T-helper 1 cell treated with Interleukin-12 subunit alpha and Interleukin-12 subunit beta and Interleukin-4 antibody, amounts not matched to agents 30 ng/mL and 1 ng/mL, for 36 hours (primary cell): ENCODE measurements around the gene CHAT. TPM values are rescaled to one million over a fixed set of nuclear protein-coding genes. Genes with fewer than 3 reads are reported as not detected.

ENCODE experiments used
- intact Hi-C: fragments of 100-400 bp; cut with micrococcal nuclease; formaldehyde crosslinking; loops from one replicate; pipeline ENCODE4 v1.15.1; 2024
- total RNA-seq: library from RNA; stranded (reverse); gene quantifications from 2 replicates; pipeline ENCODE4 v1.2.3, GENCODE V29; 2022

The CHAT gene
- total RNA-seq, 1 donor from 2014 or later: not detected

DNA sequence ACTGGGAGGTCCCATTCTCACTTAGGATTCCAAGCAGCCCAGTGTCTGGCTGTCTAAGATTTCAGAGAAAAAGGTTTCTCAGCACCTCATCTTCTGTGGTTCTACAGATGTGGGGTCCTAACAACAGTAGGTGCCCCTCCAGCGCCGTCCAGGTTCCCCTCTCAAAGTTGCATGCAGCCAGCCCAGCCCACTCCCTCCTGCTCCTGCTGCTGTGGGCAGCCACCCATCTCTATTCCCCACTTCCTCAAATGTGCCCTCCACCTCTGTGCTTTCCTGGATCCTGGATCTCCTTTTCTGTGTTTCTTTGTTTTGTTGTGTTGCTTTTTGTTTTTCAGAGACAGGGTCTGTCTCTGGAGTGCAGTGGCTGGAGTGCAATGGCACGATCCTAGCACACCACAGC is 17.0 kb upstream of the CHAT start:
- intact Hi-C loops: loop anchor here (10.0 kb wide), 1 partner anchor 318 kb away; no protein-coding TSS in a partner anchor

DNA sequence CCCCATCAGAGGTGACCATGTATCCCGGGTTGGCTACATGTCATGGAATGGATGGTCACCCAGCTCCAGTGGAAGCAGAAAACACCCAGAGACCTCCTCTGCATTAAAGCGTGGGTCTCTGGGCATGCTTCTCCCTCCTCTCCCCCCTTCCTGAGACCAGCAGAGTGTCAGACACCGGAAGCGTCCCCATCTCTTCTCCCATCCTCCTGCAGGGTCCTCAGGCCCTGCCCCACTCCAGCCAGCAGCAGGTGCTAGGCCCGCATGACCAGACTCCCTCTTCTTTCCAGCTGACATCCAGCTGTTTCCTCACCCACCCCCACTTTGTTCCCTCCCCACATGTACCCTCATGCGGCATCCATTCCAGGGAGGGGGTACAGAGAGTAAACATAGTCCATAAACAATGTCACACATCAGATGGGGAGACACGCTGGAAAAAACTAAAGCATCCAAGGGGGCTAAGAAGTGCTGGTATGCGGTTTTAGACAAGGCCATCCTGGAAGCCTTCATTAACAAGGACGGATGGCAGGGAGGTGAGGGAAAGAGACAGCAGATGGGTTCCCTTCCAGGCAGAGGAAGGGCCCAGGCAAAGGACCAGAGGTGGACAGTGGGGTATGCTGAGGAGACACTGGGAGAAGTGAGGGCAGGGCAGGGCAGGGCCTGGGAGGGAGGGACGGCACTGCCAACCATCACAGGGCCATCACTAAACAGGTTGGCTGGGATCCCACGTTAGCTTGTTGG is 16.2 kb upstream of the CHAT start:
- intact Hi-C loops: loop anchor here (10.0 kb wide), 1 partner anchor 317 kb away; no protein-coding TSS in a partner anchor

GRCh38 chr10:49598164-49598856 is 15.5 kb upstream of the CHAT start:
- intact Hi-C loops: loop anchor here (10.0 kb wide), 1 partner anchor 316 kb away; no protein-coding TSS in a partner anchor

- intact Hi-C loops: loop anchor here (10.0 kb wide), 1 partner anchor 316 kb away; no protein-coding TSS in a partner anchor
Observed at GRCh38 chr10:49598986-49599385, 14.9 kb upstream of the CHAT start.

- intact Hi-C loops: loop anchor here (10.0 kb wide), 1 partner anchor 315 kb away; no protein-coding TSS in a partner anchor
Observed at GRCh38 chr10:49599546-49599945, 14.3 kb upstream of the CHAT start.

DNA sequence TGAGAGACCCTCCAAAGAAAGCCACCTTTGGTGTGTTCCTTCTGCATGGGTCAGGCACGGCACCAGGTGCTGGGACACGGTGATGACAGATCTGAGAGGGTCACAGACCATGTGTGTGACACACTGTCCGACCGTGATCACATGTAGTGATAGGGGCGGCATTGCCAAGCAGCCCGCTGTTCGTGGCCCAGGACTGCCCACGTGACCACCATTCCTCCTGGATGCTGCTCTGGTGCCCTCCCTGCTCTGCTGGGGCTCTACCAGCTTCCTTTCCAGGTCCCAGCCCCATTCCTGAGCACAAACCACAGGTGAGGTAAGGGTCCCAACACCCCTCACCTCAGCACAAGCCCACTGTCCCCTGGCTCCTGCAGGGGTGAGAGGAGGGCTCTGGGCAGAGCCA is 13.8 kb upstream of the CHAT start:
- intact Hi-C loops: no loop called here

DNA sequence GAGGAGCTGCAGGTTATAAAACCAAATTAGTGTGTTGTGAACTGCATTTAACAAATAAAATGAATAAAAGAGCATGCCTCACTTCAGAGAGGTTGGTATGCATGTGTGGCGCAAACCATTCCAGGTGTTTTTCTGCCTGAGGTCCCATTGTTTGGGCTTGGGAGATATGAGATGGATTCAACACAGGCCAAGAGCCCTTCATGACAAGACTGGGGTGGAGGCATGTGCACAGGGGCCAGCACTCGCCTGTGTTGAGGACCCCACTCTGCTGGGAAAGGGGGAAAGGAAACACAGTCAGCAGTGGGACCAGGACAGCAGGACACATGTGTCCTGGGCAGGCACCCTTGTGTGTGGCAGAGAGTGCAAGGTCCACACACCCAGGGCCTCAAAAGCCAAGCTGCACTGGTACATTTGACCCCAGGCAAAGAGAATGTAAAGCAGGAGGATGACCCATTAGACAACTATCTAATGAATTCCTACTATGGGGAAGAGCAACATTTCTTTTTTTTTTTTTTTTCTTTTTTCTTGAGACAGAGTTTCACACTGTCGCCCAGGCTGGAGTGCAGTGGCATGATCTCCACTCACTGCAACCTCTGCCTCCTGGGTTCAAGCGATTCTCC is 12.9 kb upstream of the CHAT start:
- intact Hi-C loops: no loop called here

DNA sequence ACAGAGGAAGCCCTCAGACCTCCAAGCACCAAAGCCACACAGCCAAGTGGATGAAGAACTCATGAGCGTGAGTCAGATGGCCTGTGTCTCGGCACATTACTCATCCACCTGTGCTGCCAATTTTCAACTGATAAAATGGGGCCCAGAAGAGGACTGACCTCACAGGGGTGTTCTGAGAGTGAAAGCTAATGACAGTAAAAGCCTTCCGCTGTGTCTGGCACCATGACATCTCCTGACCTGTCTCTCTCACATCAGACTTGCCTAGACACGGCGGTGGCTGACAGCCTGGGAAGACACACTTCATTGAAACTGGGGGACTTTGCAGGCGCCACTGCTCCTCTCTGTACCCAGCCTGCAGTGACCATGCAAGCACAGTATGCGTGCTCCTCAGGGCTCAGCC is 12.0 kb upstream of the CHAT start:
- intact Hi-C loops: no loop called here

- intact Hi-C loops: no loop called here
Observed at GRCh38 chr10:49602380-49603023, 11.3 kb upstream of the CHAT start.

GRCh38 chr10:49605216-49605938 is 8.5 kb upstream of the CHAT start:
- intact Hi-C loops: no loop called here

- intact Hi-C loops: no loop called here
Observed at GRCh38 chr10:49605939-49606509, 7.8 kb upstream of the CHAT start.

- intact Hi-C loops: loop anchor here (1.0 kb wide), 5 partner anchors 14 to 209 kb away; partner anchors contain the start of genes ERCC6 and OGDHL
Observed at GRCh38 chr10:49606981-49607535, 6.8 kb upstream of the CHAT start.

DNA sequence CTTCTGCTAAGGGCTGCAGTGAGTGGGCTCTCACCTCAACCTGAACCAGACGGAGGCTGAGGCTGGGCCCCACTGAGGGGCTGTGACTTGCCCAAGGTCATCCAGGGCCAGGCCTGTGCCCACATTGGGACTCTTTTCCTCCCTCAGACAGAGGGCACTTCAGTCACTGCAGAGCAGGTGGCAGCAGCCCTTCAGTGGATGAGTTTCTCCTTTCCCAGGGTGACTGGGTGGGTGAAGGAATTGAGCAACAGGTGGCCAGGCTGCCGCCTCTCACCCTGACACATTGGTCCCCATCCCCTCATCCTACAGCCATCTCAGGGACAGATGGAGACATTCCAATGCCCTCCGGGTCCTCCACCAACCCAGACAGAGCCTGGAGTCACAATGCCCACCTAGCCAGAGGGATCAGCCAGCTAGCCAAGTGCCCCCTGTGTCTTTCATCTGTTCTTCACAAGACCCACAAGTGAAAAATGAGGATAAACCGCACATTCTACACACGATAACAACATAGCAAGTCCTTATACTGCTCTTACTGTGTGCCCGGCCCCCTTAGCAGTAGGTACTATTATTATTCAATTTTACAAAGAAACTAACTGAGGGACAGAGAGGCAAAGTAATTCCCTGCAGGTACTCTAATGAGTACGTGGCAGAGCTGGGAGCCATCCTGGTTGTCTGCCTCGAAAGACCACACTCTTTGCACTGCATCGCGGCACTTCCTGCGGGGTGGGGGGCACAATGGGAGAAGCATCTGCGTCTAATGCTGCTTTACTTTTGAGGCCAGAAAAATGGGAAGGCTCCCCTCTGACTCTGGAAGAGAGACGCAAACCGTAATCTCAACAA is 5.5 kb upstream of the CHAT start:
- intact Hi-C loops: no loop called here

GRCh38 chr10:49609006-49609282 is 4.9 kb upstream of the CHAT start:
- intact Hi-C loops: no loop called here

- intact Hi-C loops: loop anchor here (5.0 kb wide), 1 partner anchor 68 kb away; the partner anchor contains the start of gene C10orf53
Observed at GRCh38 chr10:49609283-49610113, 4.3 kb upstream of the CHAT start.

DNA sequence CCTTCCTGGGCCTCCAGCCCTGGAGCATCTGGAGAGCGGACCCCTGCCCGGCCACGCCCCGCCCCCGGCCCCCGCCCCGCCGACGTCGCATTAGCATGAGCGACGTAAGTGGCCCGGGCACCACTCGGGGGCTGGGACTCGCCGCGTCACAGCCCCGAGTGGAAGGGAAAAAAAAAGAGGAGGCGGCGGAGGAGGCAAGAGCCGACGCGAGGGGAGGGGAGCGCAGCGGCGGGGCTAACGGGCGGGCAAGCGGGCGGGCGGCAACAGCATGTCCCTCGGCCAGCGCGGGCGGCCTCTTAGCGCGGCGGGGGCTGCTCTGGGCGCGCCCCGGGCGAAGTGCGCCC is 3.8 kb upstream of the CHAT start, which contains the start of gene SLC18A3:
Gene SLC18A3 (plus strand): TSS at position 197 of the 344 bp plus-strand sequence. CDS start 431 bp downstream, outside the sequence.
- intact Hi-C loops: loop anchor here (5.0 kb wide), 1 partner anchor 67 kb away; the partner anchor contains the start of gene C10orf53

DNA sequence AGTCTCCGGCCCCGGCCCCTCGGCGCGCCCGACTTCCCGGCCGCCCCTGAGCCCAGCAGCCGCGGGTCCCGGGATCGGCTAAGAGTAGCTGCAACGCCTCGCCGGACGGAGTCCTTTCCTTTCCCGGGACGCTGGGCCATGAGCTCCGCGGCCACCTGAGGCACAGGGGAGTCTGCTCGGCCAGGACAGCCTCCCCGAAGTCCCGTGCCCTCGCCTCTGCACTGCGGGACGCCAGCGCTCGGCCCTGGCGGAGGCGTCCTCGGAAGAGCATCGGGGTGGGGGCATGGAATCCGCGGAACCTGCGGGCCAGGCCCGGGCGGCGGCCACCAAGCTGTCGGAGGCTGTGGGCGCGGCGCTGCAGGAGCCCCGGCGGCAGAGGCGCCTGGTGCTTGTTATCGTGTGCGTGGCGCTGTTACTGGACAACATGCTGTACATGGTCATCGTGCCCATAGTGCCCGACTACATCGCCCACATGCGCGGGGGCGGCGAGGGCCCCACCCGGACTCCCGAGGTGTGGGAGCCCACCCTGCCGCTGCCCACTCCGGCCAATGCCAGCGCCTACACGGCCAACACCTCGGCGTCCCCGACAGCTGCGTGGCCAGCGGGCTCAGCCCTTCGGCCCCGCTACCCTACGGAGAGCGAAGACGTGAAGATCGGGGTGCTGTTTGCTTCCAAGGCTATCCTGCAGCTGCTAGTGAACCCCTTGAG is 3.2 kb upstream of the CHAT start:
- intact Hi-C loops: loop anchor here (5.0 kb wide), 1 partner anchor 67 kb away; the partner anchor contains the start of gene C10orf53
